DND-41 (cell line): ENCODE measurements around the gene UGGT2.

Experiments
- EZH2 ChIP-seq: IDR thresholded peaks from 3 replicates; pipeline ENCODE4 v1.6.1; 2012; ENCODE audit warnings: borderline replicate concordance, low read depth, mild to moderate bottlenecking, moderate library complexity, low read length, inconsistent platforms; ENCODE audit not compliant: severe bottlenecking
- TF ChIP-seq, protein P1 (sequence below): IDR thresholded peaks from 2 replicates; pipeline ENCODE4 v1.5.1; 2012; ENCODE audit warnings: borderline replicate concordance, low read length, moderate library complexity, mild to moderate bottlenecking; ENCODE audit not compliant: poor library complexity, severe bottlenecking; ENCODE audit errors: extremely low read depth

DNA sequence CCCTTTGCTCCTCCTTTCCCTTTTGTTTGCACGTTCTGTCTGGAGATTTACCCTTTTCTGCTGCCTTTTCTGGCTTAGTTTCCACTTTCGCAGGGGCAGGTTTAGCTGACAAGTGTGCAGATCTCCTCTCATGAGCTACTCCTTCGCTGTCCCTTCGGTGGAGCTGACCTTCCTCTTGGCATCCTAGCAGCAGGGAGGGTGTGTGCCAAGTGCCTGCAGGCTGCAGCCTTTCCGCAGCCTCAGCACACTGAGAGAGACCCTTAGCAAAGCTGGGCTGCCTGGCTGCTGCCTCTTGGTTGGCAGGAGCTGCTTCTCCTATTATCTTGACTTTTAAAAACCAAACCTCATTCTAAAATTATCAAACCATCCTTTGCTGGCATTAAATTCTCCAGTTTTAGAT lies 243.8 kb downstream of the UGGT2 start:
- TF ChIP-seq, protein P1, sequence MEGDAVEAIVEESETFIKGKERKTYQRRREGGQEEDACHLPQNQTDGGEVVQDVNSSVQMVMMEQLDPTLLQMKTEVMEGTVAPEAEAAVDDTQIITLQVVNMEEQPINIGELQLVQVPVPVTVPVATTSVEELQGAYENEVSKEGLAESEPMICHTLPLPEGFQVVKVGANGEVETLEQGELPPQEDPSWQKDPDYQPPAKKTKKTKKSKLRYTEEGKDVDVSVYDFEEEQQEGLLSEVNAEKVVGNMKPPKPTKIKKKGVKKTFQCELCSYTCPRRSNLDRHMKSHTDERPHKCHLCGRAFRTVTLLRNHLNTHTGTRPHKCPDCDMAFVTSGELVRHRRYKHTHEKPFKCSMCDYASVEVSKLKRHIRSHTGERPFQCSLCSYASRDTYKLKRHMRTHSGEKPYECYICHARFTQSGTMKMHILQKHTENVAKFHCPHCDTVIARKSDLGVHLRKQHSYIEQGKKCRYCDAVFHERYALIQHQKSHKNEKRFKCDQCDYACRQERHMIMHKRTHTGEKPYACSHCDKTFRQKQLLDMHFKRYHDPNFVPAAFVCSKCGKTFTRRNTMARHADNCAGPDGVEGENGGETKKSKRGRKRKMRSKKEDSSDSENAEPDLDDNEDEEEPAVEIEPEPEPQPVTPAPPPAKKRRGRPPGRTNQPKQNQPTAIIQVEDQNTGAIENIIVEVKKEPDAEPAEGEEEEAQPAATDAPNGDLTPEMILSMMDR = no peak
- TF ChIP-seq EZH2 = no peak
